ENCODE measurements around the gene SBF2.

GRCh38 chr11:9802291-9802861 lies 491.6 kb downstream of the SBF2 start:
- TF ChIP-seq REST (IDR thresholded peaks at IDR 0.05; ENCODE audit: insufficient replicate concordance, low read depth): no peak
- TF ChIP-seq, protein P1, sequence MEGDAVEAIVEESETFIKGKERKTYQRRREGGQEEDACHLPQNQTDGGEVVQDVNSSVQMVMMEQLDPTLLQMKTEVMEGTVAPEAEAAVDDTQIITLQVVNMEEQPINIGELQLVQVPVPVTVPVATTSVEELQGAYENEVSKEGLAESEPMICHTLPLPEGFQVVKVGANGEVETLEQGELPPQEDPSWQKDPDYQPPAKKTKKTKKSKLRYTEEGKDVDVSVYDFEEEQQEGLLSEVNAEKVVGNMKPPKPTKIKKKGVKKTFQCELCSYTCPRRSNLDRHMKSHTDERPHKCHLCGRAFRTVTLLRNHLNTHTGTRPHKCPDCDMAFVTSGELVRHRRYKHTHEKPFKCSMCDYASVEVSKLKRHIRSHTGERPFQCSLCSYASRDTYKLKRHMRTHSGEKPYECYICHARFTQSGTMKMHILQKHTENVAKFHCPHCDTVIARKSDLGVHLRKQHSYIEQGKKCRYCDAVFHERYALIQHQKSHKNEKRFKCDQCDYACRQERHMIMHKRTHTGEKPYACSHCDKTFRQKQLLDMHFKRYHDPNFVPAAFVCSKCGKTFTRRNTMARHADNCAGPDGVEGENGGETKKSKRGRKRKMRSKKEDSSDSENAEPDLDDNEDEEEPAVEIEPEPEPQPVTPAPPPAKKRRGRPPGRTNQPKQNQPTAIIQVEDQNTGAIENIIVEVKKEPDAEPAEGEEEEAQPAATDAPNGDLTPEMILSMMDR (IDR thresholded peaks at IDR 0.05; ENCODE audit: insufficient read depth, low read length): no peak
